Bone marrow (tissue), 2 donors: ENCODE results near the gene SULT1A1.
"Not testable (repeated sequence)": the region's sequence is repeated elsewhere in the genome, so short reads cannot be mapped to it uniquely, and the experiment has no call there.

Experiments
- DNase-seq, 2 donors: peaks; one replicate each; lab custom pipeline; 2025; lab: John Stamatoyannopoulos, UW

Gene SULT1A1

GRCh38 chr16:28609631-28610594 lies at the start of gene SULT1A1:
SULT1A1 (minus strand) TSS chr16:28610044; CDS start chr16:28608855, 1,189 bp downstream.
- DNase-seq = no peak

- not testable (repeated sequence) for DNase-seq
These were observed 30.1 kb upstream of the SULT1A1 start for GRCh38 chr16:28639959-28640358.

GRCh38 chr16:28638359-28638758 lies 28.5 kb upstream of the SULT1A1 start:
- DNase-seq = not testable (repeated sequence)

GRCh38 chr16:28637765-28638164 lies 27.9 kb upstream of the SULT1A1 start, which contains the start of gene NPIPB8:
NPIPB8 (plus strand) TSS chr16:28638065; CDS start chr16:28638361, 296 bp downstream.
- DNase-seq = not testable (repeated sequence)

GRCh38 chr16:28636093-28636823 lies 26.4 kb upstream of the SULT1A1 start:
- not testable (repeated sequence) for DNase-seq

- DNase-seq = not testable (repeated sequence)
These were observed 21.1 kb upstream of the SULT1A1 start for GRCh38 chr16:28630905-28631304.

- no peak for DNase-seq
These were observed 13.4 kb upstream of the SULT1A1 start for GRCh38 chr16:28623172-28623711.

GRCh38 chr16:28622532-28623171 lies 12.8 kb upstream of the SULT1A1 start:
- not testable (repeated sequence) for DNase-seq

GRCh38 chr16:28621481-28622155 lies 11.8 kb upstream of the SULT1A1 start:
- DNase-seq = no peak

- not testable (repeated sequence) for DNase-seq
These were observed 10.5 kb upstream of the SULT1A1 start for GRCh38 chr16:28620316-28620715.

- DNase-seq = no peak
These were observed 8.0 kb upstream of the SULT1A1 start for GRCh38 chr16:28617874-28618273.

GRCh38 chr16:28616636-28617035 lies 6.8 kb upstream of the SULT1A1 start:
- no peak for DNase-seq

GRCh38 chr16:28616224-28616577 lies 6.4 kb upstream of the SULT1A1 start:
- DNase-seq = not testable (repeated sequence)

GRCh38 chr16:28615486-28616223 lies 5.8 kb upstream of the SULT1A1 start:
- DNase-seq = not testable (repeated sequence)

GRCh38 chr16:28614561-28614960 lies 4.7 kb upstream of the SULT1A1 start:
- not testable (repeated sequence) for DNase-seq

GRCh38 chr16:28613912-28614311 lies 4.1 kb upstream of the SULT1A1 start:
- DNase-seq = not testable (repeated sequence)

- DNase-seq = not testable (repeated sequence)
These were observed 2.8 kb upstream of the SULT1A1 start for GRCh38 chr16:28612359-28613280.

- no peak for DNase-seq
These were observed 849 bp upstream of the SULT1A1 start for GRCh38 chr16:28610595-28611191.
